Measurements from ENCODE around the gene PSMD2.

The PSMD2 gene

GRCh38 chr3:184358124-184358767 lies 59.2 kb downstream of the PSMD2 start:
- no peak for DNase-seq

All from suppressor macrophage treated with lipopolysaccharide for 4 hours (primary cell).